ENCODE results near the gene HECTD3.

The HECTD3 gene

DNA sequence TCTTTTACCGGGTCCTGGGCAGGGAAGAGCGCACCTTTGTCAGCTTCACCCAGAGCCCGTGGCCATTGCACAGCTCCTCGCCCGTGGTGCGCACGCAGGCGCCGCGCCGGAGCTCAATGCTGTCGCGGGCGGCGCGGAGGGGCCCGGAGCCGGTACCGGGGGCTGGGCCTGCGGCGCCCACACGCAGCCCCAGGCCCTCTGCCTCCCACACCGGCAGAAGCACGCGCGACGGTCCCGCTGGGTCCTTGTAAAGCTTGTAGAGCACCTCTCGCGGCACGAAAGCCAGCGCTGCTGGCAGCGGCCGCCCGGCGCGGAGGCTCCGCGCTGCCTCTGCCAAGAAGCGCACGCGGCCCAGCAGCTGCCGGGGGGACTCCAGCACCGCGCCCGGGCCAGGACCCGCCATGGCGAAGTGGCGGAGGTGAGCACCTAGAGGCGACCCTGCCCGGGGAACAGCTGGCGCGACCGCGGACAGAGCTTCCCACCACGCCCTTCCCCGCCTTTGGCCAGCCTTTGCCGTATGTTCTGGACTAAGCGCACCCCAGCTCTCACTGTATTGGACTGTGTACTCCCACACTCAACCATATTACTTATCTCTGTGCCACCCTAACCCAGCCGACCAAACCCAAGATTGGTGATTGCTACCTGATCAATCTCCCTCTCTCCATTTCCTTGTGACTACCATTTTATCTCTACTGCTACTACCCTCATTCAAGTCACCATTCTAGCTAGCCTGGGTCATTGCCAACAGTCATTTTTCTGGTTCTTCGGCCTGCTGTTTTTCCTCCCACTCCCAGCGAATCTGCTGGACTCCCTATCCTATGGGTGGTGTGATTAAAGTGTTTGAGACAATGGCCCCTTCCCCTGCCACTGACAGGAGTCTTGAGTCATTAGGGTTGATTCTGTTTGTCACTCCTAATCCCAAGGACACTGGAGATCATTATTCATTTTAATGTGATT, at the start of gene HECTD3:
Gene HECTD3, minus strand, starts transcription at position 470 of the 957 bp plus-strand sequence. Its CDS starts 67 bp downstream, at position 403.
- no peak for FAIRE-seq

DNA sequence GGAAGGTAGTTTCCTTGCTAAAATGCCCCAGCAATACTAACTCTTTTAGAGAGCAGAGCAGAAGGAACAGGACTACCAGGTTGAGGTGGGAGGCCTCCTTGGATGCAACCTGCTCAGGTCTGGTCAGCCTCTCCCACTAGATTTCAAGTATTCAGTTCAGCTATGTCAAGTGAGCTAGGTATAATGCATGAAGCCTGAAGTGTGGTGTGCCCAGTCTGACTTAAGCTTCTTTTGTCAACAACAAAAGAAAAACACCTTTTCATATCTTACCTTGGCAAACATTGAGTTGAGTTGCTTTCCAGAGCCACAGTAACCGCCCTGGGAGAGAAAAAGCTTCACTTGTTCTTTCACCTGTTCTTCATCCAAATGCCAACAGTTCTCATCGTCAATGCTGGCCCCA, 48.7 kb upstream of the HECTD3 start:
- no peak for FAIRE-seq

- no peak for FAIRE-seq
Measured at GRCh38 chr1:45057542-45057941, 46.4 kb upstream of the HECTD3 start.

DNA sequence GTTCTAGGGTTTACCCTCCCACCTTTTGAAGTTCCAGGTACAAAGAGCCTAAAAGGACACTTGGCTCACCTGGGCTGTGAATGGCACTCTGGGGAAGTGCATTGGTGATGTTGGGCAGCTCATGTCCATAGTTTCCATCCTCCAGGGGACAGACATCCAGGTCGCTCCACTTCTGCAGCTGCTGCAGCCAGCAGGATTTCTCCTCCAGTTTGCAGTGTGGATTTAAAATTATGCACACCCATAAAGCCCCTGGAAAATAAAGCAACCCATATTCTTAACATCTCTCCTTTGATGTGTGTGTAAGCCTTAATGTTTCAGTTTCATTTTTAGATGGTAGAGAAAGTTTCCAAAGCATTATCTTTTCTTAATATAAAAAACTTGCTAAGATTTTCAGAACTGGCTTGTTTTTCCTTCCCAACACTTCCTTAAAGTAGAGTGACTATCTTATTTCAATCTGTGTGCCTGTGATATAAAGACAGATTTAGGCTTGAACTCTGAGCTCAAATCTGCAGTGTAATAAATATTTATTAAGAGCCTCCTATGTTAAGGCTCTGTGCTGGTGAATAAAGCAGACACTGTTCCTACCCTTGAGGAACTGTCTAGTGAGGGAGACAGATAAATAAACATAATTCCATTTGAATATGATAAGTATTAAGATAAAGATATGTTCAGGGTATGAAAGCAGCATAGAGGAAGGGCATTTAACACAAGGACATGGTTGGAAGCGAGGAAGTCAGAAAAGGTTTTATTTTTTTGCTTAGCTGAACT, 40.1 kb upstream of the HECTD3 start:
- no peak for FAIRE-seq

GRCh38 chr1:45047032-45047431, 35.9 kb upstream of the HECTD3 start:
- no peak for FAIRE-seq

GRCh38 chr1:45044916-45045315, 33.8 kb upstream of the HECTD3 start:
- FAIRE-seq = no peak

GRCh38 chr1:45043094-45043493, 32.0 kb upstream of the HECTD3 start:
- no peak for FAIRE-seq

DNA sequence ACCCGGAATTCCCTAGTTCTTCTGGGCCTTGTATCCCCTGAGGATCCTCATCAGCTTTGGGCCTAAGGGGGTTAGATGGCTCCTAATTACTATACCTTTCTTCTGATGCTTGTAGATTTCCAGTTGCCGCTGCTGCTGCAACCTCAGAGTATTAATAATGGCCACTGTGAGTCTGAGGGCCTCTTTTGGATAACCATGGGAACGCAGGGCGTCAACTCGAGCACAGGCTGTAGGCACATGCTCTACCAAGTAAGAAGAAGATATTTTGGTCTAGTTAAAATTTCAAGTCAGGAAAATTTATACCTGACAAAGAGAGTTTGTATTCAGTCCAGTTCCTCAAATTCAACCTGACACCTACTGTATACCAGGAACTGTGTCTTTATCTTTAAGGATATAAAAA, 29.2 kb upstream of the HECTD3 start:
- FAIRE-seq = no peak

DNA sequence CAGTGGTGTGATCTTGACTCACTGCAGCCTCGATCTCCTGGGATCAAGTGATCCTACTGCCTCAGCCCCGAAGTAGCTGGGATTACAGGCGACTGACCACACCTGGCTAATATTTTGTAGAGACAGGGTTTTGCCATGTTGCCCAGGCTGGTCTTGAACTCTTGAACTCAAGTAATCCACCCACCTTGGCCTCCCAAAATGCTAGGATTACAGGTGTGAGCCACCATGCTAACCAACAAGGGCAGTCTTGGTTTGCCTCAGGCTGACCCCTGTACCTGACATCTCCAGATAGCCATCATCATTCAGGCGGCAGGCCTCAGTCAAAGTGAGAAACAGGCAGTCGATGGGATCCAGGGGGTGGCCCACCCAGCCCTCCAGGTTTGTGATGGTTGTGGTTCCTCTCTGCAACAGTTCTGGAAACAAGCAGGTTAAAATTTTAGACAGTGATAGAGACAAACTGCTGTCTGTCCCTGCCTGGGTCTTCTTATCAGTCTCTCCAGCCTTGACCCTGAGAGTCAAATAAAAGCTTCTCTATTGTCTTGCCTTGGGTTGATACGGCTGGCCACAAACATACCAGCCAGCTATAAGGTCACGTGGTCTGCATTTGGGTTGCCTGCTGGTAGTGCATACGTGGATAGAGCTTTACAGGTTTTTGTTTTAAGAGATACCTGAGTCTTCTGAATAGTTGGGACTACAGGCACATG, 27.7 kb upstream of the HECTD3 start:
- no peak for FAIRE-seq

GRCh38 chr1:45038240-45038639, 27.1 kb upstream of the HECTD3 start:
- no peak for FAIRE-seq

DNA sequence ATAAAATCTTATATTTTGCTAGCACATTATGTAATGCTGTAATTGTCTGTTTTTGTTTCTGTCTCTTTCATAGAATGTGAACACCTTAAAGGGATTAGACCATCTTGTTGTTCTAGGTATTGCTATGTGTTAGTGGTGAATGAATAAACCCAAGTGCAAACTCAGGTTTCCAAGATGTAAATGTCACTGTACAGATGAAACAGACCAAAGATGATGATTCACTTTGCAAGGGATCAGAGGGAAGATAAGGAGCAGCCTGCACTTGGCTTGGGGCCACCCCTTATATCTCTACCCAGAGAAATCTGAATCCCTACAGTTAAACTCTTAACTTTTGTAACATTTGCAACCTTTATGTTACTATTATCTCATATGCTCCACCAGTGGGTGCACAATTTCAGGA, 26.3 kb upstream of the HECTD3 start:
- no peak for FAIRE-seq

GRCh38 chr1:45035631-45036301, 24.6 kb upstream of the HECTD3 start:
- FAIRE-seq = no peak

DNA sequence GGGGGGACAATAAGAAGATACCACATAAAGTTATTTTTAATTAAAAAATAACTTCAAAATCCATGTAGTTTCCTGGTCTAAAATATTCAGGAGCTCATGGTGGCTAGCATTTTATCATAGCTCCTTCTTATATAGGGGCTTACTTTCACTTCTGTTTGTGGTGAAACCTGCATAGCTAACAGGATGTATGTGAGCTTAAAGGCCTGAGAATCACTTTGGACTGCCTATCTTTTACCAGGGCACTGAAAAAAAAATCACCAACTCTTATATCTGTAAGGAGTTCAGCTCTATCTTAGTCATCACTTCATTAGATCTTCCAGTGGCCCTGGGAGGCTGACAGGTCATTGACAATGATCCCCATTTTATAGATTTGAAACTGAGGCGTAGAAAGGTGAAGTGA, 22.2 kb upstream of the HECTD3 start:
- FAIRE-seq = no peak

DNA sequence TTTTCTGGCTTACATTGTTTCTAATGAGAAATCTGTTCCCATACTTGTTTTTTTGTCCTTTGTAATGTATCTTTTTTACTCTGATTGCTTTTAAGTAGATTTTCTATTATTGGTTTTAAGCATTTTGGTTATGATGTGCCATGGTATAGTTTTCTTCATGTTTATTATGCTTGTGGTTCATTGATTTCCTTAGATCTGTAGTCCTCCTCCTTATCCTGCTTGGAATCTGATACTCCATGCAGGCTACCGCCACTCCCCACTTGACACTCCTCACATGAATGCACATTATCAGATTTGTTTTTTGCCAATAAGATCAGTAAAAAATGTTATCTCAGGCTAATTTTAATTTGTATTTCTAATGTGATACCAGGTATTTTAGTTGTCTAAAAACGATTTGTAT, 21.7 kb upstream of the HECTD3 start:
- no peak for FAIRE-seq

- FAIRE-seq = no peak
Measured at GRCh38 chr1:45026446-45026845, 15.3 kb upstream of the HECTD3 start.

GRCh38 chr1:45023663-45024062, 12.5 kb upstream of the HECTD3 start:
- no peak for FAIRE-seq

DNA sequence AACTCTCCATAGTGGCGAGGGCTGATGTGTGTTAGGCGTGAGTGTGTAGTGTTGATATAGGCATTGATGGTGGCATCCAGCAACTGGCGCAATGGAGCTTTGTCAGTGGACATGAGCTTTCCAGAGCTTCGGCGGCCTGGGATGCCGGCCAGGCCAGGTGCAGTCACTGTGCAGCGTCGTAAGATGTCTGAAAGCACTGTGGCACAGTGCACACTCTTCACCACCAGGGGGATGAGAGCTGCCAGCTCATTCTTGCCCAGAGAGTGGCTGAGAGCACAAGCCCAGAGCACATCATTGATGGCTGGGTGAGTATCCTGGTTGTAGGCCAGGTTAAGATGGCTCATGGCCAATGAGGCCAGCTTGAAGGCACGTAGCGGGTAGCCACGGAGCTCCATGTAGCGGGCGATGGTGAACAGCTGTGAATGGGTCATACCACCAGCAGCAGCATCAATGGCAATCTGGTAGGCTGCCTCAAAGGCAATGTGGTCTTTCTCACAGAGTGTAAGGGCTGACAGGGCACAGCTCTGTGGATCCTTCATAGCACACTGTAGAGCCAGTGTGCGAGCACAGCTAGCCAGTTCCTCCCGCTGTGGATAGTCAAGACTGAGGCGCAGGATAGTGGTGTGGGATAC, 7.6 kb upstream of the HECTD3 start:
- FAIRE-seq = peak; percentile 49

DNA sequence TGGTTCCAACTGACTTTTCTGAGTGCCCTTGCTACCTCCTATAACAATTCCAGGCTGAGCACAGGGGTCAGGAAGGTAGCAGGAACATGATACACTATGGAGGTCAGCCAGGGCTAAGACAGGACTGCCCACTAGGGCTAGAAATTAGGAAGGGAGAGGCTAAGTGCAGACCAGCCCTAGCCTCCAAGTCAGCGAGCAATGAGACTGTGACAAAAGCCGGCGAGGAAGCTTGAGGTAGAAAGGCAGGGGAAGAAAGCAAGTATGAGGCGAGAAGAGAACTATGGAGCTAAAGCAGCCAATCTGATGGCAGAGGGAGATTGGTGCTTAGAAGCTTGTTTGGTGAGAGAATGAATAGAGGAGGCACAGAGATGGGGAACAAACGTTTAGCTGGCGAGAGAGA, 5.6 kb upstream of the HECTD3 start:
- FAIRE-seq = no peak

GRCh38 chr1:45016090-45016697, 5.1 kb upstream of the HECTD3 start:
- no peak for FAIRE-seq

- FAIRE-seq = no peak
Measured at GRCh38 chr1:45015683-45016082, 4.6 kb upstream of the HECTD3 start.

DNA sequence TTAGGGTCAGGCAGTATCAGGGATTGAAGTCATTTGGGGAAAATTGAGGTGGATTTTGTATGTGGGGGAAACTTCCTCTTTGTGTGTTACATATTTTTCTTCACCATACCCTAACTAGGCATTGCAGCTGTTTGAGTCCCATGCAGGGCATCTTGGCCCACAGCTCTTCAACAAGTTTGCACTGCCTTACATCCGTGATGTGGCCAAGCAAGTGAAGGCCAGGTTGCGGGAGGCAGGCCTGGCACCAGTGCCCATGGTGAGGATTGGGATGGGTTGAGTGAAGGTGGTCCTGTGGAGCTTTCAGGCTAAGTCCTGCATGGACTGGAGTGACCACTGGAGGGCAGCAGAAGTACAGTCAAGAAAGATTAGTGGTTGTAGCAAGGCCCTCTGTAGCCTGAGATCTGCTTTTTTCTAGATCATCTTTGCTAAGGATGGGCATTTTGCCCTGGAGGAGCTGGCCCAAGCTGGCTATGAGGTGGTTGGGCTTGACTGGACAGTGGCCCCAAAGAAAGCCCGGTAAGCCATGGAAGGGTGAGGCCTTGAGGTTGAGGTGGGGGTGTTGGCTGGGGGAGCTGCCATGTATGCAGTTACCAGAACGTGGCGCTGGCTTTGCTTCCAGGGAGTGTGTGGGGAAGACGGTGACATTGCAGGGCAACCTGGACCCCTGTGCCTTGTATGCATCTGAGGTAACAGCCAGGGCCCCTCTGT, 3.4 kb upstream of the HECTD3 start:
- peak; percentile 88 for FAIRE-seq

Measured in islet of Langerhans (tissue), 1 donor.